GM12872 (cell line): ENCODE results near the gene FOXO3.

Source experiments
- TF ChIP-seq, protein P1 (sequence below): IDR thresholded peaks from 3 replicates; pipeline ENCODE4 v1.5.1; 2011; ENCODE audit warnings: low read depth, mild to moderate bottlenecking, low read length, moderate library complexity; ENCODE audit not compliant: insufficient read depth

The FOXO3 gene

DNA sequence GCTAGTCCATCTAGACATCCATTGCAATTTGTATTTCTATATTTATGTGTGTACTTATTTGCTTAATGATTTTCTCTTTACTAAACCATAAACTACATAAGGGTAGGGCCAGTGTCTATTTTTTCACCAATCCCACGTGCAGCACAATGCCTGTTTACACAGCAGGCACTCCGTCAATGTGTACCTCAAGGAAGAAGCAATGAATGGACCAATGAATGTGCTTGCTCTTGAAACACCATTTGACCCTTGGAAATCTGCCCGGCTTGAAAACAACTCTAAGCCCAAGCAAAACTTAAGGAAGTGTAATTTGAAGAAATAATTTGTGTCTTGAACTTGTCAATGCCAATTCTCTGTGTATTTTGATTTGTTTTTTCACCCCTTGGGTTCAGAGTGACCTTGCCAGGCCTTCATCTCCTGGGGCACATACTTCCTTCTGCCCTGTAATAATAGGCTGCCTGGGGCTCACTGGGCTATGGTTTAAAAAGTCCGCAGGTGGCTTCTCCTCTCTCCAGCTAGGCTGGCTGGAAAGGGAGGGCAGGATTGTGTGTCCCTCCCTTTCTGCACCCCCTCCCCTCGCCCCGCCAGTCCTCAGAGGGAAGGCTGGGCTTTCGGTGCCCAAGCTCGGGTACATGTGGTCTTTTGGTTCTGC lies 146.7 kb downstream of the FOXO3 start:
- TF ChIP-seq, protein P1, sequence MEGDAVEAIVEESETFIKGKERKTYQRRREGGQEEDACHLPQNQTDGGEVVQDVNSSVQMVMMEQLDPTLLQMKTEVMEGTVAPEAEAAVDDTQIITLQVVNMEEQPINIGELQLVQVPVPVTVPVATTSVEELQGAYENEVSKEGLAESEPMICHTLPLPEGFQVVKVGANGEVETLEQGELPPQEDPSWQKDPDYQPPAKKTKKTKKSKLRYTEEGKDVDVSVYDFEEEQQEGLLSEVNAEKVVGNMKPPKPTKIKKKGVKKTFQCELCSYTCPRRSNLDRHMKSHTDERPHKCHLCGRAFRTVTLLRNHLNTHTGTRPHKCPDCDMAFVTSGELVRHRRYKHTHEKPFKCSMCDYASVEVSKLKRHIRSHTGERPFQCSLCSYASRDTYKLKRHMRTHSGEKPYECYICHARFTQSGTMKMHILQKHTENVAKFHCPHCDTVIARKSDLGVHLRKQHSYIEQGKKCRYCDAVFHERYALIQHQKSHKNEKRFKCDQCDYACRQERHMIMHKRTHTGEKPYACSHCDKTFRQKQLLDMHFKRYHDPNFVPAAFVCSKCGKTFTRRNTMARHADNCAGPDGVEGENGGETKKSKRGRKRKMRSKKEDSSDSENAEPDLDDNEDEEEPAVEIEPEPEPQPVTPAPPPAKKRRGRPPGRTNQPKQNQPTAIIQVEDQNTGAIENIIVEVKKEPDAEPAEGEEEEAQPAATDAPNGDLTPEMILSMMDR, result no peak

DNA sequence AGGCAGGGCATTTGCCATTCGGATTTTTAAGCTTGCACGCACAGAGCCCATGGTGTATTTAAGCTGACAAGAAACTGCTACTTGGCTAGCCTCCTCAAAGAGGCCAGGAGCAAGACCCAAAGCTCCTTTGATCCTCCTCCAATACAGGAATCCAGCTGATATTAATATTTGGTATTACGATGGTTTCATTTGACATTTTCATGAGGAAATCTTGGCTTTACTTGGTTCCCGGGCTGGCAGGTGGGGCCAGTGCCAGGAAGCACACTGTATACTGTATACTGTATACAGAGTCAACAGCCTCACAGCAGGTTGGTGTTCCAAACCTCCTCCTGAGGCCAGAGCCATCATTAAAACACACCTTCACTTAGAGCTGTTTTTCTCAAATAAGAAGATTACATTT lies 149.3 kb downstream of the FOXO3 start:
- TF ChIP-seq, protein P1, result no peak

DNA sequence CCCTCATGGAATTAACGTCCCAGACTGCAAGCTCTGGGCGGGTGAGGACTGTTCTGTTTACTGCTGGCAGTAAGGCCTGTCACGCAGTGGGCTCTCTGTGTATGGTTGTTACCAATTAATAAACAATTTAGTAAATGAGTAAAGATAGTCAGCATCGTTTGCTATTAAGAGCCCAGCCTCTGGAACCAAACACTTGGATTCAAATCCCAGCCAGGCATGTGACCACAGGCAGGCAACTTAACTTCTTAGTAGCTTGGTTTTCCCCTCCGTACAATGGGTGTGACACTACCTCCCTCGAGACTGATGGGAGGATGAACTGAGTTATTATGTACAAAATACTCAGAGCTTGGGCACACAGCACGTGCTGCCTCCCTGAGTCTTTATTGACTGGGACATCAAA lies 149.8 kb downstream of the FOXO3 start:
- TF ChIP-seq, protein P1, result no peak

DNA sequence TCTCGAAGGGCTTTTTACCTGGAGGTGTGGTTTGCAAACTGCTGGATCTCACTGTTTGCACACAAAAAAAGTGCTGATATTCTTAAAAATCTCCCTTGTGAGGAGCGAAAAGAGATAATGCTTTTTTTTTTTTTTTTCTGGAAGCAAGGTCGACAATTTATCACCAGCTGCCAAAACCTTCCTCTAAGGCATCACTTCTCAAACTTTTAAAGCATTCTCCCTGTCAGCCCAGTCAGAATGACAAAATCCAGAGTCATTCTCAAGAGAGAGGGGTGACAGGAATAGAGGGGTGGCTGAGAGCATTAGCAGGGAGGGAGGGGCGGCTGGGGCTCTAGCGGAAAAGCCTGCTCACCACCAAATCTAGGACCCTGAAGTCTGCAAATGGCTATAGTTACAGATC lies 150.4 kb downstream of the FOXO3 start:
- TF ChIP-seq, protein P1, result no peak

DNA sequence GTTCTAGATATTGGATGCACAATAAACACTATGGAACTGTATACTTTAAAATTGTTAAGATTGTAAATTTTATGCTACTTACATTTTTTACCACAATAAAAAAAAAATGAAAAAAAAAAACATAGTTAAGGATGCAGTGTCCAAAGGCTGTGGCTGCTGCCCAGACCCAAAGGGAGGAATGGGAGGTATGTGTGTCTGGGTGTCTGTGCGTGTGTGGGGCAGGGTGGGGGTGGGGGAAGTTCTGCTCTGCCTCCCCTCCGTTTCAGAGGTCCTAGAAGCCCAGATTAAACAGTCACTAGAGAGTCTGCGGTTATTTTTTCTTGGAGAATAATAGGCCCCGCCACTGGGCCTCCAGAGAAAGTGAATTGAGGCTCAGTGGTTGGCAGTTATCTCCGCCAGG lies 151.1 kb downstream of the FOXO3 start:
- TF ChIP-seq, protein P1, result no peak

DNA sequence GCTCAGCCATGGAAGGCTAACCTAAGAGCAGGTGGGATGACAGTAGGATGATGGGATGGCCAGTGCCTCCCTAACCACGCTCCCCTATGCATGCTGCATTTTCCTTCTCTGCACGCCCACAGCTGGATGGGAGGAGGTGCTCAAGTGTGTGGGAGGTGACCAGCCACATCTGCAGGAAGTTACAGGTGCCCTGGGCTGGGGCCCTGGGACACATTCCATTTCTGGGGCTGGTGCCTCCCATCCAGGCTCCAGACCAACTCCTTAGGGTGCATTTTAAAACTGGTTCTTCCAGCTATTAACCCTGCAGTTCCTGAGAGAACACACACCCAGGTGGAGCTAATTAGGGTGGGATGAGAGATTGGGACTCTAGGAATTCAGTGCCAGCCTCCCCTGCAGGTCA lies 152.2 kb downstream of the FOXO3 start:
- TF ChIP-seq, protein P1, result no peak

DNA sequence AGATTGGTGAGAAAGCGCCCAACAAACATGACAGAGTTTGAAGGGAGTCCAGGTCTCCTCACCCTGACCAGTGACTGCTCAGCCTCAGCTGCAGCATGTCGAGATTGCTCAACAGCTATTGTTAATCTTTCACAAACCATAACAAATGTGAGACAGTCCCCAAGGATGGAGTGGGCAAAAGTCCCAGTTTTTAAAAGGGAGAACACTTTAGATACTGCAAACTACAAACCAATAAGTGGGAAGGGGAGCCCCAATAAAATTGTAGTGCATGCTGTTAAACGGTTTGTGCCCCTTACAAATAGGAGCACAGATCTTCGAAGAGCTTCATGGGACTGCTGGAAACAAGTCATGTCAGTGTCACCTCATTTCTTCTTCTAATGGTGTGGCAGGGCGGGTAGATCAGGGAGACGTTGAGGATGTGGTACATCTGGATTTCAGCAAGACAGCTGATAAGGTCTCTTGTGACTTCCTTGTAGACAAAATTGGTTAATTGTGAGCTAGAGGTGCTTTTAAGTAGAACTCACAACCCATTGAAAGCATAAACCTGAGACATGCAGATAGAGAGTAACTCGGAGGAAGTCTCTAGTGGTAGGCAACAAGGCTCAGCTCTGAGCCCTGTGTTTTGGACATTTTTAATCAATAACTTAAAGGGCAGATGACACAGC lies 153.5 kb downstream of the FOXO3 start:
- TF ChIP-seq, protein P1, result no peak
